ENCODE data around the gene SEPSECS.

Gene SEPSECS

GRCh38 chr4:25182937-25183336 is 22.7 kb upstream of the SEPSECS start:
- no peak overlapping the region for H3K4me3 ChIP-seq (ENCODE audit: control insufficient read depth, low read depth, low read length)
- no peak for DNase-seq (ENCODE audit: low read depth)
- no peak for TF ChIP-seq CTCF (conservative IDR thresholded peaks at IDR 0.05; ENCODE audit: control insufficient read depth, insufficient read depth, low read depth, low read length)

DNA sequence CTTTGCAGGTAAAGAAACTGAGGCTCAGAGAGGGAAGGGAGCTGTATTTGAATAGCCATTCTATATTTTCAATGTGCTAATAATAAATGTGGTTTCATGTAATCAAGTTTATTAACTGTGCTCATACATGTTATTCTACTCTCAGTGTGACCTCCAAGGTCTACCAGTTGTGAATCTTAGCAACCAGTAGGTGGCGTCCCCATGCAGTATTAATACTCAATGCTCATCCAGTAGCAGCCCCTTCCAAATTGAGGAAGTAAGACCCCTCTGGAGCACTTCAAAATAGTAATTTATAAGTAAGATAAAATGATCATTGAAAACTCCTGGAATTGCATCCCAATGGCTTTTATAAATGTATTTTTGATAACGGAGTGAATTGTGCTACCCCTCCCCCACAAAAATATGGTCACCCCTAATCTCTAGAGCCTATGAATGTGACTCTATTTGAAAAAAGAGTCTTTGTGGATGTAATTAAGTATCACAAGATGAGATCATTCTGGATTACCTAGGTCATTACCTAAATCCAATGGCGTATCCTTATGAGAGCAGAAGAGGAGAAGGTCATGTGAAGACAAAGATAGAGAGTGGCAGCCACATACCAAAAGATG is 20.4 kb upstream of the SEPSECS start:
- DNase-seq (ENCODE audit: low read depth), result peak; percentile 67
- peak; percentile 80 for TF ChIP-seq CTCF (conservative IDR thresholded peaks at IDR 0.05; ENCODE audit: control insufficient read depth, insufficient read depth, low read depth, low read length)
- no peak overlapping the region for H3K4me3 ChIP-seq (ENCODE audit: control insufficient read depth, low read depth, low read length)

DNA sequence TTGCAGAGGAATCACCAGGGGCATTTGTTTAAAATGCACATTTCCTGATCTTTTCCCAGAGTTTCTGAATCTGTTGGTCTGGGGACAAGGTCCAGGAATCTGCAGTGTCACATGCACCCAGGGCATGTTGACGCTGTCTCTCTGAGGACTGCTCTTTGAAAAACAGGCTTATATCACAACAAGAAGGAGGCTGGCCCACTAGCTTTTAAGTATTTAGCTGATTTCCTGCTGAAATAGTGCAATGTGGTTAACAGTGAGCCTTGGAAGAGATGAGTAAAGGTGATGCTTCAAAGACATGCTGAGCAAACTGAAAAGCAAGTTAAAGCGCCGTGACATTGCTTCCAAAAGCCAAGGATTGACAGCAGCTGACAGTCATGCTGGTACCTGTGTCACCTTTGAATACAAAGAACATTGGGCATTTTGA is 18.6 kb upstream of the SEPSECS start:
- H3K4me3 ChIP-seq (ENCODE audit: control insufficient read depth, low read depth, low read length), result no peak overlapping the region
- no peak for TF ChIP-seq CTCF (conservative IDR thresholded peaks at IDR 0.05; ENCODE audit: control insufficient read depth, insufficient read depth, low read depth, low read length)
- no peak for DNase-seq (ENCODE audit: low read depth)

DNA sequence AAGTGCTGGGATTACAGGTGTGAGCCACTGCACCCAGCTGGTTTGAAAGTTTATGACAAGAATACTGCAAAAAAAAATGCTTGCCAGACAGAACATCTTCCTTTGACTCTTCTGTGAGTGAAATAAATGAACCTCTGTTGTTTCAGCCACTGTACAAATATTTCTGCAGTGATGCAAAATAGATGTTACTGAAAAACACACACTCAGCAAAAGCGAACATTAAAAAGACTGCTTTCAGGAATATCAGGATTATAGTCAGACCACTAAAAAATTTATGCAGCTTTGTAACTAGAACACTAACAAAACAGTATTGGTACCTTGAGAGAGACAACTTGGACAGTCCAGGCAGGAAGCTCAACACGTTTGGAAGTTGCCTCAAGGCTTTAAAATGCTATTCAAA is 16.9 kb upstream of the SEPSECS start:
- no peak for DNase-seq (ENCODE audit: low read depth)
- no peak overlapping the region for H3K4me3 ChIP-seq (ENCODE audit: control insufficient read depth, low read depth, low read length)
- no peak for TF ChIP-seq CTCF (conservative IDR thresholded peaks at IDR 0.05; ENCODE audit: control insufficient read depth, insufficient read depth, low read depth, low read length)

DNA sequence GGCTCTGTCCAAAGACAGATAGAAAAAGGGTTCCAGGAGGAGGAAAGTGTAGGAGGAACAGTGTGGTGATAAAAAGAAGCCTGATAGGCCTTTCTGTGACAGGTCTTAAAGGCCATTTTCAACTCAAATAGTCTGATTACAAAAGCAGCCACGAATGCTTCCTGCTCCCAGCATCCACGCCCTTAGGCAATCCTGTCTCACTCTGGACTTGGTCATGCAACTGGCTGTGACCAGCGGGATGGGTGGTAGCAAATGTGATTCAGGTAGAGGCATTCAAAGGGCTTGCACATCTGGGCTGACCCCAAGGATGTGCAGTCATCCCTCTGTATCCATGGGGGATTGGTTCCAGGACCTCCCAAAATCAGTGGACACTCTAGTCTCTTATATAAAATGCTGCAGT is 14.4 kb upstream of the SEPSECS start:
- no peak for TF ChIP-seq CTCF (conservative IDR thresholded peaks at IDR 0.05; ENCODE audit: control insufficient read depth, insufficient read depth, low read depth, low read length)
- no peak overlapping the region for H3K4me3 ChIP-seq (ENCODE audit: control insufficient read depth, low read depth, low read length)
- DNase-seq (ENCODE audit: low read depth), result peak; percentile 27

GRCh38 chr4:25172961-25173915 is 13.0 kb upstream of the SEPSECS start:
- peak; percentile 100 for DNase-seq (ENCODE audit: low read depth)
- peak; percentile 24 for TF ChIP-seq CTCF (conservative IDR thresholded peaks at IDR 0.05; ENCODE audit: control insufficient read depth, insufficient read depth, low read depth, low read length)
- no peak overlapping the region for H3K4me3 ChIP-seq (ENCODE audit: control insufficient read depth, low read depth, low read length)

Measured in fibroblast of mammary gland (primary cell).